Kidney (tissue), 14 donors: Measurements from ENCODE around the gene HNRNPAB. TPM values are rescaled to one million over a fixed set of nuclear protein-coding genes. Genes with fewer than 3 reads are reported as not detected.

ENCODE experiments used
- DNase-seq, 5 donors: peaks; one replicate each; pipeline ENCODE4 v3.0.0-alpha.2; 2013 to 2020
- FAIRE-seq: peaks from 2 replicates; lab custom pipeline; 2012; peaks lifted over from hg19 to GRCh38; lab: Jason Lieb, UNC
- H3K27ac ChIP-seq, 2 donors: one replicate each; pipeline ENCODE4 v1.7.0; 2013; ENCODE audit warnings: low read depth in 2 of 2, low read length in 2 of 2, inconsistent platforms in 1 of 2
- H3K27me3 ChIP-seq: one replicate; pipeline ENCODE4 v1.7.1; 2013; ENCODE audit warnings: low read length, inconsistent platforms; ENCODE audit not compliant: control insufficient read depth, insufficient read depth
- H3K36me3 ChIP-seq, 3 donors: one replicate each; pipeline versions ENCODE4 v1.7.0 to v1.7.1; 2013; ENCODE audit warnings: low read length in 3 of 3, control low read depth in 1 of 3, inconsistent platforms in 1 of 3; ENCODE audit not compliant: insufficient read depth in 3 of 3, control insufficient read depth in 2 of 3
- H3K4me1 ChIP-seq, 3 donors: one replicate each; pipeline versions ENCODE4 v1.7.0 to v1.7.1; 2013; ENCODE audit warnings: low read length in 3 of 3, inconsistent platforms in 1 of 3, low read depth in 1 of 3; ENCODE audit not compliant: control insufficient read depth in 2 of 3, insufficient read depth in 2 of 3
- H3K4me3 ChIP-seq, 3 donors: one replicate each; pipeline versions ENCODE4 v1.7.0 to v1.8.1; 2013; ENCODE audit warnings: low read length in 3 of 3, control low read depth in 1 of 3, inconsistent platforms in 1 of 3
- H3K9ac ChIP-seq, 3 donors: one replicate each; pipeline versions ENCODE4 v1.7.0 to v1.7.1; 2013; ENCODE audit warnings: low read length in 3 of 3, control low read depth in 1 of 3, inconsistent platforms in 1 of 3
- H3K9me3 ChIP-seq, 3 donors: one replicate each; pipeline versions ENCODE4 v1.7.0 to v1.7.1; 2013; ENCODE audit warnings: low read length in 3 of 3, control low read depth in 1 of 3, inconsistent platforms in 1 of 3; ENCODE audit not compliant: control insufficient read depth in 2 of 3, insufficient read depth in 1 of 3
- CTCF ChIP-seq: IDR thresholded peaks from 3 replicates; pipeline ENCODE4 v1.5.1; 2012; ENCODE audit warnings: mild to moderate bottlenecking, moderate library complexity, borderline replicate concordance; ENCODE audit not compliant: insufficient read depth; ENCODE audit errors: extremely low read depth
- intact Hi-C: fragments of 100-400 bp; cut with DNase I; formaldehyde crosslinking; loops from one replicate; pipeline ENCODE4 v1.11.1; 2022
- polyA plus RNA-seq: library from polyadenylated mRNA; stranded (reverse); fragments of 350-450 nt; fragmentation: Illumina TruSeq; extraction: RNeasy Lipid Tissue Mini Kit (QIAGEN cat#74804); gene quantifications from one replicate; pipeline ENCODE4 v1.2.3, GENCODE V29; 2014; ENCODE audit warnings: low read depth, low replicate concordance; ENCODE audit not compliant: insufficient read depth
- total RNA-seq: library from RNA; stranded (reverse); fragmentation: NEBNext Ultra II Directional; extraction: Animal tissue kit (Norgen Biotek cat#: 25700); gene quantifications from one replicate; pipeline ENCODE4 v1.2.1, GENCODE V29; 2021
- donor health status: control.
- donor health status: control.
- donor health status: control.
- donor health status: control.
- donor health status: control.
- donor health status: DM: yes; HTN: yes; CAD: no.
- donor health status: Normal renal cell carcinoma (clear cell type).

The HNRNPAB gene
- total and polyA plus RNA-seq, 2 donors from 2014 or later = 81.8 to 130 TPM

DNA sequence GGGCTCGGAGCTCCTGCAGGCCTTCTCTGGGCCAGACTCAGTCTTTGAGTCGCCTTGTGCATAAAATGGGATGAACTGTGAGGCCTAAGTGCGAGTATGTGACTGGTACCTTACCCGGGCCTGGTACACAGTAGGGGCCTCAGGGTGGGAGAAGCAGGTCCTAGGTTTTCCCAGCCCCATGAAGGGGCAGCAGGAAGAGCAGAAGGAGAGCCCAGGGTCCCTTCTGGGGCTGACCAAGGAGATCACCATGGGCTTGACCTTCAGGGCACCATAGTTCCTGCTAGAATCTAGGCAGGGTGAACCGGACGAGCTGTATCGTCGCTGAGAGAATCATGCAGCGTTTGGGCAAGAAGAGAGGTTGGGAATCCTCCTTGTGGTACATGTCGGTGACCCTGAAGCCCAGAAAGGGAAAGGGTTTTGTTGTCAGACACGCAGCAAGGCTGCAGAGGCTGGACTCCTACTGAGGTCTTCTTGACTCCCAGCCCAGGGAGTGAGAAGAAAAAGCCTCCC lies 28.6 kb downstream of the HNRNPAB start:
- peak overlapping the region in 1 of 3 donors; percentile 66 for H3K9ac ChIP-seq
- H3K27ac ChIP-seq = peak overlapping the region; percentile 91 to 96
- H3K36me3 ChIP-seq = peaks cover 5 to 21% (median 8%) of the 10 kb centered on the region in 3 donors
- no peak for TF ChIP-seq CTCF
- H3K9me3 ChIP-seq = no peaks in the 10 kb centered on the region
- H3K27me3 ChIP-seq = no peaks in the 10 kb centered on the region
- intact Hi-C loops = no loop called here
- H3K4me3 ChIP-seq = peak overlapping the region in 2 of 3 donors; percentile 17 to 82
- DNase-seq (peak in 1 of 5 donors; percentile 40), FAIRE-seq (no peak)
- peaks cover 0 to 38% (median 18%) of the 10 kb centered on the region in 3 donors for H3K4me1 ChIP-seq

DNA sequence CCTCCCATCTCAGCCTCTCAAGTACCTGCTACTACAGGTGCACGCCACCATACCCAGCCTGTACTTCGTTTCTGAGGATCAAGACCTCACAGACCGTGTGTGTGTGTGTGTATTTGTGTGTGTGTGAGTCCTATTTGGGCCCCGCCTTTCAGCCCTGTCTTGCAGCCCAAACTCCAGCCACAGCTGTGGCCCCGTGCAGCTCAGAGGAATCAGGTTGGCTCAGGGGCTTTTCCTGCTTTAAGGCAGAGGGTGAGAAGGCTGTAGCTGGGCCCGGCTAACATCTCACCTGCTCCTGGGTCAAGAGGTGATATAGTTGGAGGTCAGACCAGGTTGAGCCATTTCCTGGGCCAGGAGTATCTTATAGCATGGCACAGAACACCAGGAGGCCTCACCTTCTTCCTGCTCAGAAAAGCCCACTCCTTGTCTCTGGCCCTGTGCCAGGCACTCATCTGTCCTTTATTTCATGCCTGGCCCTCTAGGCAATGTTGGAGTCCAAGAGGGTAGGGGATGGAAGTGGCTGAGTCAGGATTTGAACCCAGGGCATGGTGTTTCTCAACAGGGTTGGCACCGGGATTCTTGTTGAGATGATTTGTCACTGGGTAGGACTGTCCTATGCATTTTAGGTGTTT lies 29.9 kb downstream of the HNRNPAB start:
- intact Hi-C loops = no loop called here
- H3K4me1 ChIP-seq = peaks cover 0 to 47% (median 18%) of the 10 kb centered on the region in 3 donors
- no peaks in the 10 kb centered on the region for H3K27me3 ChIP-seq
- H3K4me3 ChIP-seq = no peak overlapping the region
- no peak for TF ChIP-seq CTCF
- peaks cover 0 to 10% (median 0%) of the 10 kb centered on the region in 3 donors for H3K36me3 ChIP-seq
- no peak overlapping the region for H3K27ac ChIP-seq
- no peaks in the 10 kb centered on the region for H3K9me3 ChIP-seq
- DNase-seq (peak in 1 of 5 donors; percentile 37), FAIRE-seq (no peak)
- no peak overlapping the region for H3K9ac ChIP-seq

- H3K4me1 ChIP-seq = peaks cover 0 to 44% (median 18%) of the 10 kb centered on the region in 3 donors
- no peak overlapping the region for H3K27ac ChIP-seq
- FAIRE-seq (no peak), DNase-seq (peak; percentile 81 to 87 (median 84))
- no peak overlapping the region for H3K4me3 ChIP-seq
- no peaks in the 10 kb centered on the region for H3K9me3 ChIP-seq
- peak; percentile 74 for TF ChIP-seq CTCF
- intact Hi-C loops = no loop called here
- no peaks in the 10 kb centered on the region for H3K27me3 ChIP-seq
- H3K9ac ChIP-seq = no peak overlapping the region
- peaks cover 0 to 4% (median 0%) of the 10 kb centered on the region in 3 donors for H3K36me3 ChIP-seq
These were observed 30.6 kb downstream of the HNRNPAB start for GRCh38 chr5:178234750-178235587.
